ENCODE results near the gene MTHFD1L. TPM values are rescaled to one million over a fixed set of nuclear protein-coding genes. Genes with fewer than 3 reads are reported as not detected.

MTHFD1L gene
- total RNA-seq, 1 donor from 2014 or later: 32.5 TPM

GRCh38 chr6:151143337-151143736 lies 277.8 kb downstream of the MTHFD1L start:
- H3F3A ChIP-seq (ENCODE audit: low read depth): peaks cover 4% of the 10 kb centered on the region
- H3K4me1 ChIP-seq: peaks cover 14% of the 10 kb centered on the region
- DNase-seq (ENCODE audit: low spot score): no peak
- no peaks in the 10 kb centered on the region for H3K36me3 Mint-ChIP-seq
- H3K79me2 ChIP-seq (ENCODE audit: low read depth): no peaks in the 10 kb centered on the region
- H3K4me1 Mint-ChIP-seq: peaks cover 38% of the 10 kb centered on the region
- no peaks in the 10 kb centered on the region for H4K20me1 ChIP-seq (ENCODE audit: low read depth)
- peak overlapping the region; percentile 9 for H3K27ac Mint-ChIP-seq
- no peaks in the 10 kb centered on the region for H3K27me3 ChIP-seq
- no peaks in the 10 kb centered on the region for H3K36me3 ChIP-seq
- H3K27me3 Mint-ChIP-seq (ENCODE audit: insufficient read depth, low read depth): peaks cover 4% of the 10 kb centered on the region
- no peaks in the 10 kb centered on the region for H3K9me3 ChIP-seq (ENCODE audit: low read depth)
- no peak overlapping the region for H3K4me2 ChIP-seq
- no peak overlapping the region for H3K9ac ChIP-seq
- TF ChIP-seq CTCF (IDR thresholded peaks at IDR 0.05) (no peak), EZH2phosphoT487 (IDR thresholded peaks at IDR 0.05) (no peak), EZH2 (IDR thresholded peaks at IDR 0.05) (no peak)
- peak overlapping the region; percentile 45 for H2AFZ ChIP-seq (replicated peaks)
- no peak overlapping the region for H3K4me3 ChIP-seq
- no peak overlapping the region for H3K4me3 Mint-ChIP-seq
- H3K9me3 Mint-ChIP-seq: peaks cover 2% of the 10 kb centered on the region
- no peak overlapping the region for H3K27ac ChIP-seq

- Histone ChIP-seq H3K4me2 (no peak overlapping the region), H2AFZ (replicated peaks) (peak overlapping the region; percentile 45)
Measured at GRCh38 chr6:151143806-151144205, 278.3 kb downstream of the MTHFD1L start.

GRCh38 chr6:151147118-151147832 lies 281.8 kb downstream of the MTHFD1L start:
- Histone ChIP-seq H4K20me1 (ENCODE audit: low read depth) (no peaks in the 10 kb centered on the region), H3K27me3 (no peaks in the 10 kb centered on the region), H3F3A (ENCODE audit: low read depth) (peaks cover 17% of the 10 kb centered on the region), H3K27ac (no peak overlapping the region), H3K9me3 (ENCODE audit: low read depth) (no peaks in the 10 kb centered on the region), H3K9ac (no peak overlapping the region), H3K36me3 (no peaks in the 10 kb centered on the region), H3K4me1 (peaks cover 17% of the 10 kb centered on the region), H3K4me2 (no peak overlapping the region), H3K79me2 (ENCODE audit: low read depth) (no peaks in the 10 kb centered on the region), H2AFZ (replicated peaks) (no peak overlapping the region), H3K4me3 (no peak overlapping the region)
- Mint-ChIP-seq H3K27ac (peak overlapping the region; percentile 43), H3K36me3 (no peaks in the 10 kb centered on the region), H3K27me3 (ENCODE audit: insufficient read depth, low read depth) (peaks cover 2% of the 10 kb centered on the region), H3K4me3 (no peak overlapping the region), H3K4me1 (peaks cover 37% of the 10 kb centered on the region), H3K9me3 (peaks cover 2% of the 10 kb centered on the region)
- DNase-seq (ENCODE audit: low spot score): no peak
- TF ChIP-seq EZH2phosphoT487 (IDR thresholded peaks at IDR 0.05) (no peak), EZH2 (IDR thresholded peaks at IDR 0.05) (no peak), CTCF (IDR thresholded peaks at IDR 0.05) (no peak)

More at GRCh38 chr6:151143806-151144205, 278.3 kb downstream of the MTHFD1L start:
- H3F3A ChIP-seq (ENCODE audit: low read depth): peaks cover 6% of the 10 kb centered on the region
- no peaks in the 10 kb centered on the region for H3K9me3 ChIP-seq (ENCODE audit: low read depth)
- H3K36me3 Mint-ChIP-seq: no peaks in the 10 kb centered on the region
- no peak overlapping the region for H3K4me3 Mint-ChIP-seq
- peaks cover 4% of the 10 kb centered on the region for H3K27me3 Mint-ChIP-seq (ENCODE audit: insufficient read depth, low read depth)
- no peaks in the 10 kb centered on the region for H4K20me1 ChIP-seq (ENCODE audit: low read depth)
- H3K9me3 Mint-ChIP-seq: peaks cover 2% of the 10 kb centered on the region
- H3K27ac Mint-ChIP-seq: peak overlapping the region; percentile 9
- H3K27me3 ChIP-seq: no peaks in the 10 kb centered on the region
- no peak overlapping the region for H3K4me3 ChIP-seq
- H3K9ac ChIP-seq: no peak overlapping the region
- no peaks in the 10 kb centered on the region for H3K36me3 ChIP-seq
- H3K4me1 Mint-ChIP-seq: peaks cover 42% of the 10 kb centered on the region
- TF ChIP-seq CTCF (IDR thresholded peaks at IDR 0.05): no peak
- no peak for TF ChIP-seq EZH2phosphoT487 (IDR thresholded peaks at IDR 0.05)
- no peak for TF ChIP-seq EZH2 (IDR thresholded peaks at IDR 0.05)
- no peak for DNase-seq (ENCODE audit: low spot score)
- H3K27ac ChIP-seq: no peak overlapping the region
- H3K79me2 ChIP-seq (ENCODE audit: low read depth): no peaks in the 10 kb centered on the region
- H3K4me1 ChIP-seq: peaks cover 16% of the 10 kb centered on the region
